Measurements from ENCODE around the gene CPA4. TPM values are rescaled to one million over a fixed set of nuclear protein-coding genes. Genes with fewer than 3 reads are reported as not detected.

Gene CPA4
- total RNA-seq, 2 experiments from 2014 or later = not detected

GRCh38 chr7:130266961-130267321 is 26.0 kb upstream of the CPA4 start:
- intact Hi-C loops (cut with DNase I, micrococcal nuclease) = no loop called here
- no peak for DNase-seq

DNA sequence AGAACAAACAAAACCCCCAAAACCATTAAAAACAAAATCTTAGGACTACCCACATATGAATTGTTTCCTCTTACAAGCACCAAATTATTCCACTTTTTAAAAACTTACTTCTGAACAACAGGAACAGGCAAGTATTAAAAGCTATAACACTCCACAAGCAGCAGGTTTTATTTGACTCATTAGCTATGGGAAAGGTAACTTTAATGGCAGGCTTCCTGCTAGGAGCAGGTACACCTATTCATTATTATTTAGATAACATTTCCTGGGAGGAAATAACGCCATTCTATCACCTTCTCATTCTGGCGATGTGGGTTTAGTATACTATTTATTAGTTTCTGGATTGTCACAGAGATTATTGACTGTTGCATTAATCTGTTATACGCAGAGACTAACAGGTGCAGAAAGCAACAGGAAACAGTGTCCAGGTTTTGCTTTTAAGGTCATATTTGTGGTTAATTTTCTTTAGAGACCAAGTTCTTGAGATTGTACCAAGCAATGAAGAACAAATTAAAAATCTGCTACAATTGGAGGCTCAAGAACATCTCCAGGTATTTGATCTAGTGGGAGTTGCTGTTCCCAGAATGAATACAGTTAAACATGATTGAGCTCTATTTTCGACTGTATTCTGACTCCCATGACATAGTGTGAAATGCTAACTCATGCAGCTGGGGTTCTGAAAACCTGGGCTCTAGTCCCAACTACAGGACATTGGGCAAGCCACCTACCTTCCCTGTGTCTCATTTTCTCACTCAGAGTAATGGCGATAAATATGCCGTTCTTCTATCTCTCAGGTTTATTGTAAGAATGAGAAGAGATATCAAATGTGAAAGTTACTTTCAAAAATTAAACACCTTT is 24.3 kb upstream of the CPA4 start:
- no peaks in the 10 kb centered on the region for H3K36me3 Mint-ChIP-seq (ENCODE audit: low read depth)
- CTCF ChIA-PET = no interaction called here
- no peak overlapping the region for H3K4me3 Mint-ChIP-seq
- H3K4me1 Mint-ChIP-seq = peaks cover 10% of the 10 kb centered on the region
- DNase-seq = no peak
- H3K27ac Mint-ChIP-seq = no peak overlapping the region
- intact Hi-C loops (cut with DNase I, micrococcal nuclease) = no loop called here
- no peaks in the 10 kb centered on the region for H3K9me3 Mint-ChIP-seq (ENCODE audit: low read depth)
- no peak for ATAC-seq
- peaks cover 2% of the 10 kb centered on the region for H3K27me3 Mint-ChIP-seq
- POLR2A ChIA-PET = no interaction called here

More at GRCh38 chr7:130266961-130267321, 26.0 kb upstream of the CPA4 start:
- Mint-ChIP-seq H3K27me3 (peaks cover 2% of the 10 kb centered on the region), H3K4me3 (no peak overlapping the region), H3K27ac (no peak overlapping the region), H3K4me1 (no peaks in the 10 kb centered on the region), H3K9me3 (ENCODE audit: low read depth) (no peaks in the 10 kb centered on the region), H3K36me3 (ENCODE audit: low read depth) (no peaks in the 10 kb centered on the region)
- POLR2A ChIA-PET = no interaction called here
- no peak for ATAC-seq
- CTCF ChIA-PET = interaction anchor here (1.1 kb wide), 1 partner anchor 10 kb away, joined by 4 read pairs; no protein-coding TSS in a partner anchor

- Mint-ChIP-seq H3K27ac (no peak overlapping the region), H3K4me1 (peaks cover 14% of the 10 kb centered on the region), H3K36me3 (ENCODE audit: low read depth) (no peaks in the 10 kb centered on the region), H3K4me3 (no peak overlapping the region), H3K27me3 (peaks cover 3% of the 10 kb centered on the region), H3K9me3 (ENCODE audit: low read depth) (no peaks in the 10 kb centered on the region)
- DNase-seq (no peak), ATAC-seq (no peak)
- POLR2A ChIA-PET = no interaction called here
- intact Hi-C loops (cut with DNase I, micrococcal nuclease) = no loop called here
- CTCF ChIA-PET = interaction anchor here (1.0 kb wide), 1 partner anchor 25 kb away, joined by 3 read pairs; no protein-coding TSS in a partner anchor
Observed at GRCh38 chr7:130269318-130269694, 23.7 kb upstream of the CPA4 start.

GRCh38 chr7:130270947-130271800 is 21.8 kb upstream of the CPA4 start:
- no peaks in the 10 kb centered on the region for H3K36me3 Mint-ChIP-seq (ENCODE audit: low read depth)
- no peak overlapping the region for H3K4me3 Mint-ChIP-seq
- H3K27me3 Mint-ChIP-seq = peaks cover 6% of the 10 kb centered on the region
- H3K27ac Mint-ChIP-seq = no peak overlapping the region
- DNase-seq (no peak), ATAC-seq (no peak)
- peaks cover 22% of the 10 kb centered on the region for H3K4me1 Mint-ChIP-seq
- H3K9me3 Mint-ChIP-seq (ENCODE audit: low read depth) = no peaks in the 10 kb centered on the region
- POLR2A ChIA-PET = no interaction called here
- CTCF ChIA-PET = interaction anchor here (0.7 kb wide), 1 partner anchor 1005 kb away, joined by 3 read pairs; no protein-coding TSS in a partner anchor
- intact Hi-C loops (cut with DNase I, micrococcal nuclease) = no loop called here

DNA sequence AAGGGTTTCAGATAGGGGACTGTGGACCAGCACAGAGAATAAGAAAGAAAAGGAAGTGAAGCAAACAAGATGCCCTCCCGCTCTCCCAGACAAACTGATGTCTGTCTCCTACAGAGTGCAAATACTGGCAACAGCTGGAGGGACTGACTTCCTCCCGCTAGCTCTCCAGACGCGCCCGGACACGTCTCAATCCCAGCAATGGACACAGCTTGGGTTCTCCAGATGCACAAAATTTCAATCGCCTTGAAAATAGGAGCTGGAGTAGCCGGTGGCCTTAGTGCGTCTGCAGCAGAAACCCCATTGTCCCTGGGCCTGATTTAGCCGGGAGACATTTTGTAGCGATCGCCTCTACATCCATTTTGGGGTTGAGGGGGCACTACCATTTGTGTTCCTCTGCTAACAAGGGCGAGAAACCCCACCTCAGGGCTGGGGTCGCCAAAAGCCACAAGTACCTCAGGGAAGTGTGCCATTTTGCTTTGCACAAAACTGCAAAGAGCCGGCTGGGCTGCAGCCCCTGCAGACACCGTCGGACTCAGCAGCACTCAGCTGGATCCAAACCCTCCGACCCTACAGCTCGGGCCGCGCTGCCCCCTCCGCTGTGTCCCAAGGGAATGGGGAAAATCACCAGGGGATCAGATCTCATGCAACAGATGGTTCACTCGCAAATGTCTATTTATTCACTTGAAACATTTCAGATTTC is 20.4 kb upstream of the CPA4 start:
- ChIA-PET POLR2A (interaction anchor here (0.6 kb wide), 1 partner anchor 100 kb away, joined by 6 read pairs; no protein-coding TSS in a partner anchor), CTCF (no interaction called here)
- Mint-ChIP-seq H3K4me3 (peak overlapping the region; percentile 34), H3K27me3 (peaks cover 4% of the 10 kb centered on the region), H3K36me3 (ENCODE audit: low read depth) (no peaks in the 10 kb centered on the region), H3K9me3 (ENCODE audit: low read depth) (no peaks in the 10 kb centered on the region), H3K27ac (no peak overlapping the region), H3K4me1 (peaks cover 34% of the 10 kb centered on the region)
- no peak for DNase-seq
- intact Hi-C loops (cut with DNase I, micrococcal nuclease) = no loop called here
- no peak for ATAC-seq

DNA sequence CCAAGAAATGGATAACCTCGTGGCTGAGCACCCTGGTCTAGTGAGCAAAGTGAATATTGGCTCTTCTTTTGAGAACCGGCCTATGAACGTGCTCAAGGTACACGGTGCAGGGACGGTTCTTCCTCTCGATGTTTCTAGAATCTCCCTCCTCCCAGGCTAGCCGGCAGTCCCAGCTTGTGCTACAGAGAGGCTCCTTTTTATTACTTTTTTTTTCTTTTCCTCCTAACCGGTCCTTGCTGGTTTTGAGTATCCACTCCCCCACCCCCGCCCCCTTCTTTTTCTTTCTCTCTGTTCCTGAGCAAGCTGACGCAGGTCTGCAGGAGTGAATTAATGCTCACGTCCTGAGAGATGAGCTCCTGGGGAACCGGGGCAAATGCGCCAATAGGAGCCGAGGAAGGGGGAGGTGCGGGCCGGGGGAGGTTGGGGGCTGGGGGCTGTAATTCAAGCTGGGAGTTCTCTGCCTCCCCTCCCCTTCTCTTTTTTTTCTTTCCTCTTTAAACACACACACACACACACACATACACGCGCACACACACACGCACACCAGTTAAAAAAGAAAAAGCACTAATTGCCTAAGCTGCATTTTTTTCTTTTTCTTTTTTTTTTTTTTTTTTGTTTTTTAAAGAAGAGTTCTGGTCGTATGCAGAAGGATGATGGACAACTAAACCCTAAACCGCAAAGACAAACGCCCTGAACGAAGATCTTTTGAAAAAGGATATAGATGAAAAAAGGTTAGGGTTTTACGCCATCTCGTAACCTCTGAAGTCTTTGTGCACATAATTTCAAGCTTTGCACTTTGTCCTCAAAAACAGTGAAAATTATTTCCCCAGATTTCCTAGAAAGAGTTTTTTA is 19.7 kb upstream of the CPA4 start:
- H3K4me3 Mint-ChIP-seq = peak overlapping the region; percentile 34
- POLR2A ChIA-PET = interaction anchor here (0.6 kb wide), 1 partner anchor 100 kb away, joined by 6 read pairs; no protein-coding TSS in a partner anchor
- CTCF ChIA-PET = interaction anchor here (0.6 kb wide), 1 partner anchor 208 kb away, joined by 4 read pairs; no protein-coding TSS in a partner anchor
- DNase-seq = peak; percentile 39
- intact Hi-C loops (cut with DNase I, micrococcal nuclease) = no loop called here
- H3K9me3 Mint-ChIP-seq (ENCODE audit: low read depth) = no peaks in the 10 kb centered on the region
- H3K27me3 Mint-ChIP-seq = peaks cover 4% of the 10 kb centered on the region
- peak; percentile 37 for ATAC-seq
- peak overlapping the region; percentile 49 for H3K27ac Mint-ChIP-seq
- peaks cover 41% of the 10 kb centered on the region for H3K4me1 Mint-ChIP-seq
- no peaks in the 10 kb centered on the region for H3K36me3 Mint-ChIP-seq (ENCODE audit: low read depth)

GRCh38 chr7:130273933-130274255 is 19.1 kb upstream of the CPA4 start:
- DNase-seq = no peak
- intact Hi-C loops (cut with DNase I, micrococcal nuclease) = no loop called here
- no peak for ATAC-seq
- H3K36me3 Mint-ChIP-seq (ENCODE audit: low read depth) = no peaks in the 10 kb centered on the region
- H3K27me3 Mint-ChIP-seq = peaks cover 4% of the 10 kb centered on the region
- peak overlapping the region; percentile 34 for H3K4me3 Mint-ChIP-seq
- H3K4me1 Mint-ChIP-seq = peaks cover 41% of the 10 kb centered on the region
- no peaks in the 10 kb centered on the region for H3K9me3 Mint-ChIP-seq (ENCODE audit: low read depth)
- ChIA-PET POLR2A (no interaction called here), CTCF (no interaction called here)
- H3K27ac Mint-ChIP-seq = no peak overlapping the region

- Mint-ChIP-seq H3K9me3 (ENCODE audit: low read depth) (no peaks in the 10 kb centered on the region), H3K27me3 (peaks cover 4% of the 10 kb centered on the region), H3K4me1 (peaks cover 41% of the 10 kb centered on the region), H3K4me3 (no peak overlapping the region), H3K36me3 (ENCODE audit: low read depth) (no peaks in the 10 kb centered on the region), H3K27ac (no peak overlapping the region)
- ChIA-PET POLR2A (no interaction called here), CTCF (no interaction called here)
- intact Hi-C loops (cut with DNase I, micrococcal nuclease) = no loop called here
- DNase-seq = no peak
- no peak for ATAC-seq
Observed at GRCh38 chr7:130274296-130274695, 18.7 kb upstream of the CPA4 start.

- intact Hi-C loops (cut with DNase I, micrococcal nuclease) = loop anchor here (5.0 kb wide), 2 partner anchors 372 to 737 kb away; no protein-coding TSS in a partner anchor
- CTCF ChIA-PET = interaction anchor here (0.5 kb wide), 1 partner anchor 74 kb away, joined by 3 read pairs; no protein-coding TSS in a partner anchor
Observed at GRCh38 chr7:130274983-130275591, 17.9 kb upstream of the CPA4 start.

DNA sequence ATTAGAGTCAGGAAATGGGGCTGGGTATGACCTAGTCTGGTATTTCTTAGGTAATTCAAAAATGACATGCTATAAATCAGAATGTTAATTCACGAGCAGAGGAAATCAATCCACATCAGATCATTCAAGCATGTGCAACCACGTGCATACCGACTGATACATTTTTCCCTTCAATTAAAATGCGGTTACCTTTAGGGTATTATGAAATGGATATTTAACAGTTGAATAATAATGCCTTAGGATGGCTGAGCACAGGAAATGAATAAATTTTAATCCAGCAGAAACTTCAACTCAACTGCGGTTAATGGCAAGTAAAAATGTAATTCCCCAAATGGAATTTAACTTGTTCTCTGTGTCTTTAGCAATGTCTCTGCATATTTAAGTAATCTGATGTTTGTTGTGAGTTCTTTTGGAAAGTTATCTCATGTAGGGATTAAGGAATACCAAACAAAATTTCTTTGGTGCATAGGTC is 17.1 kb upstream of the CPA4 start:
- intact Hi-C loops (cut with DNase I, micrococcal nuclease) = loop anchor here (2.0 to 5.0 kb wide), 4 partner anchors 33 to 736 kb away; no protein-coding TSS in a partner anchor
- Mint-ChIP-seq H3K27me3 (peaks cover 4% of the 10 kb centered on the region), H3K4me1 (peaks cover 41% of the 10 kb centered on the region), H3K9me3 (ENCODE audit: low read depth) (no peaks in the 10 kb centered on the region), H3K36me3 (ENCODE audit: low read depth) (no peaks in the 10 kb centered on the region), H3K4me3 (no peak overlapping the region), H3K27ac (no peak overlapping the region)
- DNase-seq = no peak
- POLR2A ChIA-PET = no interaction called here
- CTCF ChIA-PET = no interaction called here
- ATAC-seq = no peak

More at GRCh38 chr7:130274983-130275591, 17.9 kb upstream of the CPA4 start:
- Mint-ChIP-seq H3K36me3 (ENCODE audit: low read depth) (no peaks in the 10 kb centered on the region), H3K4me3 (no peak overlapping the region), H3K4me1 (peaks cover 41% of the 10 kb centered on the region), H3K27me3 (peaks cover 4% of the 10 kb centered on the region), H3K9me3 (ENCODE audit: low read depth) (no peaks in the 10 kb centered on the region), H3K27ac (no peak overlapping the region)
- no peak for ATAC-seq
- POLR2A ChIA-PET = no interaction called here
- no peak for DNase-seq
